22Rv1 (cell line): ENCODE measurements around the gene DENND1A.

Source experiments
- H3K27ac ChIP-seq: fragments of 450-650 bp; 2 replicates; pipeline ENCODE4 v1.5.1; 2017
- CTCF ChIP-seq: fragments of 450-650 bp; IDR thresholded peaks from 2 replicates; pipeline ENCODE4 v1.5.1; 2017; ENCODE audit warnings: mild to moderate bottlenecking
- ZFX ChIP-seq: fragments of 450-650 bp; IDR thresholded peaks from 2 replicates; pipeline ENCODE4 v1.6.1; 2017; ENCODE audit warnings: antibody characterized with exemption, borderline replicate concordance

DENND1A gene

GRCh38 chr9:123522251-123522650, 407.7 kb downstream of the DENND1A start:
- no peak overlapping the region for H3K27ac ChIP-seq
- no peak for TF ChIP-seq CTCF
- no peak for TF ChIP-seq ZFX

- H3K27ac ChIP-seq, result no peak overlapping the region
- TF ChIP-seq CTCF (no peak), ZFX (no peak)
Measured at GRCh38 chr9:123518338-123518737, 411.6 kb downstream of the DENND1A start.

DNA sequence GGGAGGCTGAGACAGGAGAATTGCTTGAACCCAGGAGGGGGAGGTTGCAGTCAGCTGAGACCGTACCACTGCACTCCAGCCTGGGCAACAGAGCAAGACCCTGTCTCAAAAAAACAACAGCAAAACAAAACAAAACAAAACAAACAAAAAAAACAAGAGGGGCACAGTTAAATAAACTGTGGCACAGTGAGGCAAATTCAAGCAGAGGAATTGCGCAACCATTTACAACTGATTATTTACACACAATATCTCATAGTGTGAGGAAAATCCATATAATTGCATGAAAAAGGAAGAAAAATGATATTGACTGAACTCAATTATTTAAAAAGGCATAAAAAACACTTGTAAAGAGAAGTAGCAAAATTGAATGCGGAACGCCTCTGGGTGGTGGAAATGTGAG, 412.4 kb downstream of the DENND1A start:
- no peak overlapping the region for H3K27ac ChIP-seq
- TF ChIP-seq ZFX (no peak), CTCF (no peak)

GRCh38 chr9:123514766-123515165, 415.2 kb downstream of the DENND1A start:
- no peak overlapping the region for H3K27ac ChIP-seq
- TF ChIP-seq CTCF, result no peak
- no peak for TF ChIP-seq ZFX

DNA sequence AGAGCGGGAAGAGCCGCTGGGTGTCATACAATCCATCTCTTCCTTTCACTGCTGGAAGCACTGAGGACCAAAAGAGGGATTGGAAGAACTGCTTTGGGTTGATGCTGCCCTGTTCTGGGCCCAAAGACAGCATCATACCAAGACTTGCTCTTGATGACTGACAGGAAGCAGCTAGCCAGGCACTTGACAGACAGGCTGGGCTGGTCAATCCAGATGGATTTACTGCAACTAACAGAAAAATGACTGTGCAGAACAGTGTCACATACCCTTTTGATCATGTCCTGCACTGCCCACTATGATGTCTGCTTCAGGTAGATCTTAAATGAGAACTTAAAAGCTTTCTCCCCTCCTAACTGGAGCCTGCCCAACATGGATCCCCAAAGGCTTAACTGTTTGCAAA, 416.4 kb downstream of the DENND1A start:
- H3K27ac ChIP-seq, result no peak overlapping the region
- TF ChIP-seq ZFX (no peak), CTCF (no peak)

DNA sequence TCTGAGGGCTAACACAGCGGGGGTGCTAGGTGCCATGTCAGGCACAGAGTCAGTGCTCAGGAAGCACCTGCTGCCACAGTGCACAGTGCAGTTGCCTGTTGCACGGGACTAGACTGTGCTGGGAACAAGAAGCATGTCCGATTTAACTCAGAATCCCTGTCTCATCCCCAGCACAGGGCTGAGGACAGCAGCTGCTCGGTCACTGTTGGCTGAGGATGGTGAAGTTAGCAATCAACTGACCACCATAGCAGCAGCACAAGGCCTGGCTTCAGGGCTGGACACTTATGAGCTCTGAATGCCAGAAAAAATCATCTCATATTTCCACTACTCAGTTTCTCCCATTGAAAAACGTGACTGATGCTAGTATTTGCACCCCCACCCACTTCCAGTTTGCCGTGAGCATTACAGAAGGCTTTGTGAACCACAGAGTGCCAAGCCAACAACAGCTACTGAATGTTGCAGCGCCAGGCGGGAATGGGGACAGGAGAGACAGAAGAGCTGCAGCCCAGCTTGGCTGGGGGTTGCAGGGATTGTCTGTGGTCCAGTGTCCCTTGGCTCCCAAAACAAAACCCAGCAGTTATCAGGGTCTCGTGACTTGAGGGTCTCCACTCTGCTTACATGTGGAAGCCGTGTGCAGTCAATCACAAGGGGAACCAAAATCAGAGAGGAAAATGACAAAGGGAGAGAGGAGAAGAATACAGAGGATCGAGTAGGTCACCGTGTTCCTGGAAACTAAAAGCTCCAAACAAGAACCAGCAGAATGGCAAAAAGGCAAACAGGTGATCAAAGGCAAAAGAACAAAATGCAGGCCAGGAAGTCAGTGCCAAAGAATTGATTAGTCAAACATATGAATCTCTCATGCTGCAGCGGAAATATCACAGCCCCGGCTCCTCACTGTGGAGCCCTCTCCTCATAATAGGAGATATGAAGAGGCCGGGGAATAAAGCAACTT, 418.3 kb downstream of the DENND1A start:
- TF ChIP-seq CTCF, result no peak
- TF ChIP-seq ZFX, result no peak
- no peak overlapping the region for H3K27ac ChIP-seq

DNA sequence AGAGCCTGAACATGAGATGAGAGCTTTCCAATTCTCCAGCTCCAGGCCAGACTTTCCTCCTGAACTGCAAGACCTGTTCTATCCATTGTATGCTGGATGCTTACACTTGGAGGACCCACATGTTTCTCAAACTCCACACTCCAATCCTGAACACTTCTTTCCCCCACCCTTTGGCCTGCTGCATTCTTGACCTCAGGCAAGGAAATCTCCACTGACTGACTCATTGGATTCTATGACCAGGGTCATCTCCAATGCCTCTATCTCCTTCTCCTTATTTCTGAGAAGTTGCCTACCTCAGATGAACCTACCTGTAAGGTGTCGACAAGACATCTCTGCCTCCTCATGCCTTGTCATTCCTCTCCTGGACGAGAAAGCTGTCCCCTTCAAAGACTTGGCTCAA, 420.3 kb downstream of the DENND1A start:
- TF ChIP-seq CTCF (no peak), ZFX (no peak)
- no peak overlapping the region for H3K27ac ChIP-seq
